Nephron progenitor cell (in vitro differentiated cells): ENCODE measurements around the gene MRPL57.
"Not testable (repeated sequence)": the region's sequence is repeated elsewhere in the genome, so short reads cannot be mapped to it uniquely, and the experiment has no call there.

ENCODE experiments used
- DNase-seq: peaks from one replicate; pipeline ENCODE4 v3.0.0; 2021
- H3K27ac Mint-ChIP-seq: 2 replicates; pipeline ENCODE4 v1.8.0; 2021; ENCODE audit warnings: mild to moderate bottlenecking, moderate library complexity, mixed read lengths
- H3K27me3 Mint-ChIP-seq: 2 replicates; pipeline ENCODE4 v1.8.0; 2021; ENCODE audit warnings: mild to moderate bottlenecking, low read depth, mixed read lengths; ENCODE audit not compliant: poor library complexity
- H3K36me3 Mint-ChIP-seq: 2 replicates; pipeline ENCODE4 v1.8.0; 2021; ENCODE audit warnings: low read depth, mixed read lengths
- H3K4me1 Mint-ChIP-seq: 2 replicates; pipeline ENCODE4 v1.8.0; 2021; ENCODE audit warnings: mixed read lengths
- H3K4me3 Mint-ChIP-seq: 2 replicates; pipeline ENCODE4 v1.8.0; 2021; ENCODE audit warnings: mild to moderate bottlenecking, moderate library complexity, mixed read lengths
- H3K9me3 Mint-ChIP-seq: 2 replicates; pipeline ENCODE4 v1.8.0; 2021; ENCODE audit warnings: mild to moderate bottlenecking, moderate library complexity, mixed read lengths
- TF ChIP-seq, protein P1 (sequence below): fragments of 200-600 bp; sonication (generic); IDR thresholded peaks from 2 replicates; pipeline ENCODE4 v1.5.0; 2021; ENCODE audit warnings: antibody characterized with exemption

The MRPL57 gene

DNA sequence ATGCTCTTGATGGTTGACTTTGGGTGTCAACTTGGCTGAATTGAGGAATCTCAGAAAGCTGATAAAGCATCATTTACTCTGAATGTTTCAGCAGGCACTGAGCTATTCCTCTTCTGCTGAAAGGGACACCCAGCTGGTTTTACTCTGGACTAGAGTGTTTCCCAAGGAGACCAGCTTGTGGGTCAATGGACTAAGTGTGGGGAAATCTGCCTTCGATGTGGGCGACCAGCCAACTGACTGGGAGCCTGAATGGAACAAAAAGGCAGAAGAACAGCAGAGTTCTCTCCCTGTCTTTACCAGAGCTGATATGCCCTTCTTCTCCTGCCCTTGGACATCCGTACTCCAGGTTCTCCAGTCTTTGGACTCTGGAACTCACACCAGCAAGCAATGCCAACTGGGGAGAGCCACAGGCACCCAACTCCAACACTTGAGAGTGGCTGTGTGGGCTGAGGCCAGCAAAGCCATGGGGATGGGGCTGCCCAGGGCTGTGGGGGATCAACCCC, 32.2 kb downstream of the MRPL57 start:
- peaks cover 10% of the 10 kb centered on the region for H3K27me3 Mint-ChIP-seq
- no peak overlapping the region for H3K27ac Mint-ChIP-seq
- H3K4me3 Mint-ChIP-seq: no peak overlapping the region
- H3K36me3 Mint-ChIP-seq: no peaks in the 10 kb centered on the region
- no peak for DNase-seq
- peaks cover 30% of the 10 kb centered on the region for H3K9me3 Mint-ChIP-seq
- TF ChIP-seq, protein P1, sequence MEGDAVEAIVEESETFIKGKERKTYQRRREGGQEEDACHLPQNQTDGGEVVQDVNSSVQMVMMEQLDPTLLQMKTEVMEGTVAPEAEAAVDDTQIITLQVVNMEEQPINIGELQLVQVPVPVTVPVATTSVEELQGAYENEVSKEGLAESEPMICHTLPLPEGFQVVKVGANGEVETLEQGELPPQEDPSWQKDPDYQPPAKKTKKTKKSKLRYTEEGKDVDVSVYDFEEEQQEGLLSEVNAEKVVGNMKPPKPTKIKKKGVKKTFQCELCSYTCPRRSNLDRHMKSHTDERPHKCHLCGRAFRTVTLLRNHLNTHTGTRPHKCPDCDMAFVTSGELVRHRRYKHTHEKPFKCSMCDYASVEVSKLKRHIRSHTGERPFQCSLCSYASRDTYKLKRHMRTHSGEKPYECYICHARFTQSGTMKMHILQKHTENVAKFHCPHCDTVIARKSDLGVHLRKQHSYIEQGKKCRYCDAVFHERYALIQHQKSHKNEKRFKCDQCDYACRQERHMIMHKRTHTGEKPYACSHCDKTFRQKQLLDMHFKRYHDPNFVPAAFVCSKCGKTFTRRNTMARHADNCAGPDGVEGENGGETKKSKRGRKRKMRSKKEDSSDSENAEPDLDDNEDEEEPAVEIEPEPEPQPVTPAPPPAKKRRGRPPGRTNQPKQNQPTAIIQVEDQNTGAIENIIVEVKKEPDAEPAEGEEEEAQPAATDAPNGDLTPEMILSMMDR: no peak
- H3K4me1 Mint-ChIP-seq: no peaks in the 10 kb centered on the region

DNA sequence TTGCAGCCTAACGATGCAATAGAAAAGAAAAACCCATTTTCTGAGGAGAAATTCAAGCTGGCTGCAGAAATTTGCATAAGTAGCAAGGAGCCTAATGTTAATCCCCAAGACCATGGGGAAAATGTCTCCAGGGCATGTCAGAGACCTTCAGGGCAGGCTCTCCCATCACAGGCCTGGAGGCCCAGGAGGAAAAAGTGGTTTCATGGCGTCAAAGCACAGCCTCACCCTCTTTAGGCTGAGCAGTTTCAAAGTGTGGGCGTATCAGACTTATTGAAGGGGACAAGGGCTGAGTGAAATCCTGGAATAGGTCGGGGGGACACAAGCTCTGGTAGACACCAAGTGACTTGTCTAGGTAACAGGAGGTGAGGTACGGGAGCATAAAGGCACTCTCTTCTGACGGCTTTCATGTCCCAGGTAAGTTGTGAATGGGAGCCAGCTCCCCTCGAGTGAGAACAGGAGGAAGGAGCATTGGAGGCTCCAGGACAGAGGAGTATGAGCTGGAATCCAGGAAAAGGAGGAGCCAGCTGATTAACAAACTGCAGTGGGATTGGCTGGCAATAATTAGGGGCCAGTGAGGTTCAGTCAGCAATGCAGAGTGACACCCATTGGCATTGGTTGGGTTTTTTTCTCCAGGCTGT, 35.8 kb downstream of the MRPL57 start:
- TF ChIP-seq, protein P1: no peak
- no peak overlapping the region for H3K27ac Mint-ChIP-seq
- DNase-seq: no peak
- no peak overlapping the region for H3K4me3 Mint-ChIP-seq
- H3K4me1 Mint-ChIP-seq: peaks cover 5% of the 10 kb centered on the region
- H3K27me3 Mint-ChIP-seq: peaks cover 7% of the 10 kb centered on the region
- H3K9me3 Mint-ChIP-seq: peaks cover 20% of the 10 kb centered on the region
- H3K36me3 Mint-ChIP-seq: no peaks in the 10 kb centered on the region

DNA sequence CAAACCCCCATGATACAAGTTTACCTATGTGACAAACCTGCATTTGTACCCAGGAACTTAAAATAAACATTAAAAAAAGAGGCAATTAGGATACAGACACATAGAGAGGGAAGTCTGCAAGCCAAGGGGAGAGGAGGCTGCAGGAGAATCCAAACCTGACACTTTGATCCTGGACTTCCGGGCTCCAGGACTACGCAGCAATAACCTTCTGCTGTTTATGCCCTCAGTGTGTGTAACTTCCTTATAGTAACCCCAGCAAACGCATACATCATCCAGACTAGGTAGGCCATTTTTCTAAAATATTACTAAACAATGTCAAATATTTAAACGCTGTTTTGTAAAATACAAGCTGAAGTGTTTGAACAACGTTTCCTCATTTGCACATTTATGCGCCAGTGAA, 39.0 kb downstream of the MRPL57 start:
- H3K4me1 Mint-ChIP-seq, H3K36me3 Mint-ChIP-seq, H3K4me3 Mint-ChIP-seq, DNase-seq, H3K27ac Mint-ChIP-seq: not testable (repeated sequence)
- Mint-ChIP-seq H3K27me3 (peaks cover 14% of the 10 kb centered on the region), H3K9me3 (peaks cover 20% of the 10 kb centered on the region)

DNA sequence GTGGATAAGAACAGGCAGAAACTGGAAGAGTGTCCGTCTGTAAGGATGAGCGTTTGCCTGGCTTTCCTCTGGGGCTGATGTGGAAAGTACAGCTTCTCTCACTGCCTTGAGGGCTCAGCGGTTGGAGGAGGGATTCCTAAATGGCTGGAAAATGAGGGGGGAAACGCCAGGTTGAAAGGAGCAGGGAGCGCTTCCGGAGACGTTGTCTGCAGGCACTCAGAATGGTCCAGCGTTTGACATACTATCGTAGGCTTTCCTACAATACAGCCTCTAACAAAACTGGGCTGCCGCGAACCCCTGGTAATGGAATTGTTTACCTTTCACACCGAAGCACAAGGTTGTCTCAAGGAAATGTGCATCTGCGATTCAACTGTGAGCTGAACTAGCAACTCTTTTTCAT, 39.9 kb downstream of the MRPL57 start:
- TF ChIP-seq, protein P1: no peak
- H3K27me3 Mint-ChIP-seq: peaks cover 14% of the 10 kb centered on the region
- H3K4me1 Mint-ChIP-seq: peaks cover 5% of the 10 kb centered on the region
- H3K27ac Mint-ChIP-seq: no peak overlapping the region
- peaks cover 21% of the 10 kb centered on the region for H3K9me3 Mint-ChIP-seq
- no peak for DNase-seq
- no peak overlapping the region for H3K4me3 Mint-ChIP-seq
- H3K36me3 Mint-ChIP-seq: no peaks in the 10 kb centered on the region

DNA sequence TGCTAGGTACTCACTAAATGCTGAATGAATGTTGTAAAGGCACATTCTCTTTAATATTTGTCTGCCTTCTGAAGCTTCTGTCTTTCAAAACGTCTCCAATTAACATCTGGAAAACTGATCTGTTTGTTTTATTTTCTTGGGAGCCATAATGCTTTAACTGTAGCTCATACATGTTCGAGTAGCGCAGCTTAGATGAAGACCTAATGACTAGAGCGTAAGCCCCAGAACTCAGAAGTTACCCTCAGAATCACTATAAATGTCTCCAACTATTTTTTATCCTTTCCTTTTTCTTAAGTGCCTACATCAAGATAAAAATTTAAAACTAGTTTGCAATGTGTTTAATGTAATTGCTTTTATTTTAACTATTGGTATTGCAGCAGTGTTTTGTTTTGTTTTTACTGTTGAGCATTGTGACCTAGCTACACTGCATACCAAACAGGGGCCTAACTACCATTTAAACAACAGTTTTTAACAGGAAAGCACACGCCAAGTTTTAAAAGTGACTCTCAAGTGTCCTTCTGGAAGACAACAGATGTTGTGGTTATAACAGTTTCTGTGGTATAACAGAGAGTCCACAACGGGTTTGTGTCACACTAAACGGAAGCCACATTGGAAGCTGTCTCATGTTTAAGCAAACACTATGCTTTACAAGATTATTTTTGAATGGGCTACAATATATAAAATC, 42.0 kb downstream of the MRPL57 start:
- no peak for DNase-seq
- H3K27me3 Mint-ChIP-seq: peaks cover 7% of the 10 kb centered on the region
- H3K27ac Mint-ChIP-seq: no peak overlapping the region
- no peaks in the 10 kb centered on the region for H3K36me3 Mint-ChIP-seq
- no peak overlapping the region for H3K4me3 Mint-ChIP-seq
- peaks cover 5% of the 10 kb centered on the region for H3K4me1 Mint-ChIP-seq
- H3K9me3 Mint-ChIP-seq: peaks cover 13% of the 10 kb centered on the region
- TF ChIP-seq, protein P1: no peak

DNA sequence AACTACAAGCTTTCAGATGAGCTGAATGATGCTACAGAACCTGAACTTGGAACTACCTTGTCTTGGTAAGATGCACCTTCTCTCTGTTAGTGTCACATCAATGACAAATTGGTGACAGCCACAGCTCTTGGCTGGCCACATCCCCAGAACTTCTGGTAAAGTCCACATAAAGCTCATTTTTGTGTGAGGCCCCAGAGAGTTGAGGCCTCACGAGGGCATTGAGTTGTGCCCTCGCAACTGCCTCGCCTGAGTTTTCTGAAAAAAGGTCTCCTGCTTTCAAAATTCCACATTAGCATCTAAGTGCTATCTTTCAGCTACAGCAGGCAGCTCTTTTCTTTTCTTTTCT, 42.6 kb downstream of the MRPL57 start:
- Mint-ChIP-seq H3K36me3 (no peaks in the 10 kb centered on the region), H3K4me3 (no peak overlapping the region), H3K4me1 (peaks cover 5% of the 10 kb centered on the region), H3K27me3 (peaks cover 7% of the 10 kb centered on the region), H3K27ac (peak overlapping the region; percentile 46), H3K9me3 (peaks cover 13% of the 10 kb centered on the region)
- TF ChIP-seq, protein P1: no peak
- DNase-seq: no peak

DNA sequence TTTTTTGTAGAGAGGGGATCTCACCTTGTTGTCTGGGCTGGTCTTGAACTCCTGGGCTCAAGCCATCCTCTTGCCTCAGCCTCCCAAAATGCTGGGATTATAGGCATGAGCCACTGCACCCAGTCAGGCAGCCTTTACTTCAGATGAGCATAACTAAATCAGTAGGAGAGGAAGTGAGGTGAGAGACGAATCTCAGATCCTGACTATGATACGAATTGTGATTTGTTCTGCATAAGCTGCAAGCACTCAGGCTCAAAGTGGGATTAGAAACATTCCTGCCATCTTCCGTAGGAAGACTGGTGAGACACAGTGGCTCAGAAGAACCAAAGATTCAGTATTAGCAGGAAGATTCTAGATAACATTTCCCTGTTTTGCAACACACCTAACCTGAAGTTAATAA, 43.3 kb downstream of the MRPL57 start:
- H3K27ac Mint-ChIP-seq, DNase-seq, H3K4me3 Mint-ChIP-seq, H3K36me3 Mint-ChIP-seq, H3K4me1 Mint-ChIP-seq, H3K27me3 Mint-ChIP-seq: not testable (repeated sequence)
- peaks cover 13% of the 10 kb centered on the region for H3K9me3 Mint-ChIP-seq
